Cardiac fibroblast (primary cell): ENCODE measurements around the gene OCIAD2.

Source experiments
- DNase-seq, 2 donors: peaks; one replicate each; pipeline versions ENCODE4 v3.0.0 to v3.0.0-alpha.2; 2010; ENCODE audit warnings: low read depth in 2 of 2
- H3K4me3 ChIP-seq, 2 donors: replicated peaks in 1 of 2; 1 replicate in 1 of 2; 2 replicates in 1 of 2; pipeline ENCODE4 v1.5.1; 2011; ENCODE audit warnings: low read depth in 2 of 2, low read length in 2 of 2, mild to moderate bottlenecking in 2 of 2, moderate library complexity in 1 of 2
- CTCF ChIP-seq: IDR thresholded peaks from one replicate; pipeline ENCODE4 v1.5.1; 2011; ENCODE audit warnings: low read depth, mild to moderate bottlenecking, low read length, inconsistent platforms

OCIAD2 gene

GRCh38 chr4:48944756-48945241, 38.2 kb upstream of the OCIAD2 start:
- no peak for DNase-seq
- peak; percentile 51 for TF ChIP-seq CTCF
- H3K4me3 ChIP-seq: no peak overlapping the region

- H3K4me3 ChIP-seq: no peak overlapping the region
- TF ChIP-seq CTCF: no peak
- peak in 1 of 2 donors; percentile 61 for DNase-seq
These were observed 37.7 kb upstream of the OCIAD2 start for GRCh38 chr4:48944252-48944651.

GRCh38 chr4:48943387-48943786, 36.8 kb upstream of the OCIAD2 start:
- TF ChIP-seq CTCF: peak; percentile 13
- H3K4me3 ChIP-seq: no peak overlapping the region
- no peak for DNase-seq

- peak; percentile 73 to 95 for DNase-seq
- no peak overlapping the region for H3K4me3 ChIP-seq
- TF ChIP-seq CTCF: no peak
These were observed 33.2 kb upstream of the OCIAD2 start for GRCh38 chr4:48939785-48940184.

- peak in 1 of 2 donors; percentile 29 for DNase-seq
- no peak overlapping the region for H3K4me3 ChIP-seq
- TF ChIP-seq CTCF: no peak
These were observed 32.3 kb upstream of the OCIAD2 start for GRCh38 chr4:48938831-48939230.

- H3K4me3 ChIP-seq: no peak overlapping the region
- DNase-seq: no peak
- no peak for TF ChIP-seq CTCF
These were observed 30.5 kb upstream of the OCIAD2 start for GRCh38 chr4:48937033-48937432.

GRCh38 chr4:48931459-48931858, 24.9 kb upstream of the OCIAD2 start:
- DNase-seq: no peak
- no peak for TF ChIP-seq CTCF
- H3K4me3 ChIP-seq: no peak overlapping the region
